Astrocyte of the spinal cord (primary cell): ENCODE data around the gene CAMSAP3.

Source experiments
- DNase-seq: peaks from one replicate; pipeline ENCODE4 v3.0.0; 2011; ENCODE audit warnings: low read depth, low spot score
- H3K4me3 ChIP-seq: 2 replicates; pipeline ENCODE4 v1.5.1; 2011; ENCODE audit warnings: low read depth, mild to moderate bottlenecking, low read length, moderate library complexity
- in situ Hi-C: cut with HindIII; loops from 2 replicates; pipeline ENCODE4 v1.10.0; 2017; ENCODE audit warnings: low sequenced_read_pairs
- TF ChIP-seq, protein P1 (sequence below): IDR thresholded peaks from 2 replicates; pipeline ENCODE4 v1.5.1; 2012; ENCODE audit warnings: low read depth, mild to moderate bottlenecking, low read length, inconsistent platforms

CAMSAP3 gene

DNA sequence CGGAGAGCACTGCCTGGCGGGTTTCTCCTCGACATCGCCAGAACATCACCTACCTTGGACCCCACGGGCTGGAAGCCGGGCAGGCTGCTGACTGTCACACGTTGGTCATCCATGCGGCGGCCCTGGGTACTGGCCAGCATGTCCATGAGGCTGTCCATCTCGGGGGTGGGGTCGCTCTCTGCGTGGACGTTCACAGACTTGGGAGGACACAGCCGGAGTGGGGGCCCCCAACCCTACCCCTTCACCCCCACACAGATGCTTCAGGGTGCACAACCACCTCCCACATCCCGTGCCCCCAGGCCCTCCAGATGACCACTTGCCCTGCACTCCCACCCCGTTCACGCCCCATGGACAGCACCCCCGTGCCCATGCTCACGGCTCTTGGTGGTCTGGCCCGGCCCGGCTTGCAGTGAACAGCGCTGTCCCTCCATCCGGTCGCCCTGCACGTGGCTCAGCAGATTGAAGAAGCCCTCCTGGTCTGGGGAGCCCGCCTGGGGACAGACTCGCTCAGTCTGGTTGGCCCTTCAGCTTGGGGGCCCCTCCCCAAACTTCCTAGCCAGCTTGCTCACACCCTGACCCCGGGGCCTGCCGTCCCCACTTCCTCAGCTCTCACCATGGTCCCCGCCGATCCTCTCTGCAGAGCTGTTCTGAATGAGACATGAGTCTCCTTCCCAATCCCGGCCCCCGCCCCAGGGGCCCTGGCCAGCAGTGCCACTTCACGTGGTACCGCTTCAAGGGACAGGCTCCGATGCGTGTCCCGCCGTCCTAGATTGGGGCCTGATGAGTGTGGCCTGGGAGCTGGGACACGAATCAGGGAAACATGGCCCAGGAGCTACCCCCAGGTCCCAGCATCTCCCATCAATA lies 36.9 kb downstream of the CAMSAP3 start:
- TF ChIP-seq, protein P1, sequence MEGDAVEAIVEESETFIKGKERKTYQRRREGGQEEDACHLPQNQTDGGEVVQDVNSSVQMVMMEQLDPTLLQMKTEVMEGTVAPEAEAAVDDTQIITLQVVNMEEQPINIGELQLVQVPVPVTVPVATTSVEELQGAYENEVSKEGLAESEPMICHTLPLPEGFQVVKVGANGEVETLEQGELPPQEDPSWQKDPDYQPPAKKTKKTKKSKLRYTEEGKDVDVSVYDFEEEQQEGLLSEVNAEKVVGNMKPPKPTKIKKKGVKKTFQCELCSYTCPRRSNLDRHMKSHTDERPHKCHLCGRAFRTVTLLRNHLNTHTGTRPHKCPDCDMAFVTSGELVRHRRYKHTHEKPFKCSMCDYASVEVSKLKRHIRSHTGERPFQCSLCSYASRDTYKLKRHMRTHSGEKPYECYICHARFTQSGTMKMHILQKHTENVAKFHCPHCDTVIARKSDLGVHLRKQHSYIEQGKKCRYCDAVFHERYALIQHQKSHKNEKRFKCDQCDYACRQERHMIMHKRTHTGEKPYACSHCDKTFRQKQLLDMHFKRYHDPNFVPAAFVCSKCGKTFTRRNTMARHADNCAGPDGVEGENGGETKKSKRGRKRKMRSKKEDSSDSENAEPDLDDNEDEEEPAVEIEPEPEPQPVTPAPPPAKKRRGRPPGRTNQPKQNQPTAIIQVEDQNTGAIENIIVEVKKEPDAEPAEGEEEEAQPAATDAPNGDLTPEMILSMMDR = no peak
- in situ Hi-C loops = no loop called here
- H3K4me3 ChIP-seq = no peak overlapping the region
- no peak for DNase-seq

DNA sequence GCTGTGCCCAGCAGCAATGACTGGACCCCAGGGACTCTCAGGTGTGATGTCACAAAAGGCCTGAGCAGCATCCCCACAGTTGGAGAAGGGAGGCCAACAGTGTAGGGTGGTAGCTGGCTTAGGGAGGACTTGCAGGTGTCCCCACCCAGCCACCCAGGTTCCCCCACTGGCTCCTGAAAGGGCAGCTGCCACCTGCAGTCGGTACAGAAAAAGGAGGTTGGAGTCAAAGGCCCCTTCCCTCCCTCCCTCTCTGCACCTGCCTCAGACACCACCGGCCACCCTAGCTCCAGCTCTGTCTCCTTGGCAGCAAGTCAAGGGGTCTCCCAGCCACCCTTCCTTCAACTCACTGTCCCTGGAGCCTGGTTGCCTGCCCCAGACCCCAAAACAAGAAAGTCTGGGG lies 38.0 kb downstream of the CAMSAP3 start, which contains the start of gene PCP2:
Gene PCP2, minus strand, starts transcription at position 22 of the 400 bp plus-strand sequence. CDS start 262 bp downstream, outside the sequence.
- H3K4me3 ChIP-seq = no peak within 1 kb of the TSS
- no peak for DNase-seq
- TF ChIP-seq, protein P1 = no peak
- in situ Hi-C loops = no loop called here

DNA sequence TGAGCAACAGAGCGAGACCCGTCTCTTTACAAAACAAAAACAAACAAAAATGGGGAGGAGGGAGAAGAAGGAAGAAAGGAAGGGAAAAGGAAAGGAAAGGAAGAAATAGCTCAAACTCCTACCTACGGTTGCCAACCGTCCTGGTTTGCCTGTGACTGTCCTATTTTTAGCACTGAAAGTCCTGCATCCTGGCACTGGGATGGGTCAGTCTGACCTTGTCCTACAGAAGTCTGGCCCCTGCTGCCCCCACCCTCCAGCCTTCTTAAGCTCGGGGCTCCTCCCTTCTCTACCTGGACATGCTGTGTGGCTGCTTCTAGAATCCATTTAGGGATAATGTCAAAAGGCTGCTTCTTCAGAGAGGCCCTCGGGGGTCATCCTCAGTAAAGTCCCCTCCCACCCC lies 40.0 kb downstream of the CAMSAP3 start:
- in situ Hi-C loops = no loop called here
- TF ChIP-seq, protein P1 = no peak
- no peak overlapping the region for H3K4me3 ChIP-seq
- no peak for DNase-seq

DNA sequence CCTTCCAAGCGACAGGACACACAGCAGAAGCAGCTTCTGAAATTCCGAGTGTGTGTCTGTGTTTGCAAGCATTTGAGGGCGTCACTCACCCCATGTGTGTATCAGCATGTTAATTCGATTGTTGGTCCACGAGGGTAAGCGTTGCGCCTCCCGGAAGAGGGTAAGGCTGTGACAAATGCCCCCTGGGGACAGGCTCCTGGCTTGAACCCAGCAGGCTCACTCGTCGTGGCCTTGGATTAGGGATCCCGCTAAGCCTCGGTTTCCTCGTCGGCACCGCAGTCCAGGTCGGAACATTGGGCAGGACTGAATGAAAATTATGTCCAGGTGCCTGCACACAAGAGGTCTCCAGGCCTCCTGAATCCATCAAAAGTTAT lies 40.6 kb downstream of the CAMSAP3 start:
- TF ChIP-seq, protein P1 = no peak
- H3K4me3 ChIP-seq = peak overlapping the region; percentile 18
- in situ Hi-C loops = no loop called here
- no peak for DNase-seq

DNA sequence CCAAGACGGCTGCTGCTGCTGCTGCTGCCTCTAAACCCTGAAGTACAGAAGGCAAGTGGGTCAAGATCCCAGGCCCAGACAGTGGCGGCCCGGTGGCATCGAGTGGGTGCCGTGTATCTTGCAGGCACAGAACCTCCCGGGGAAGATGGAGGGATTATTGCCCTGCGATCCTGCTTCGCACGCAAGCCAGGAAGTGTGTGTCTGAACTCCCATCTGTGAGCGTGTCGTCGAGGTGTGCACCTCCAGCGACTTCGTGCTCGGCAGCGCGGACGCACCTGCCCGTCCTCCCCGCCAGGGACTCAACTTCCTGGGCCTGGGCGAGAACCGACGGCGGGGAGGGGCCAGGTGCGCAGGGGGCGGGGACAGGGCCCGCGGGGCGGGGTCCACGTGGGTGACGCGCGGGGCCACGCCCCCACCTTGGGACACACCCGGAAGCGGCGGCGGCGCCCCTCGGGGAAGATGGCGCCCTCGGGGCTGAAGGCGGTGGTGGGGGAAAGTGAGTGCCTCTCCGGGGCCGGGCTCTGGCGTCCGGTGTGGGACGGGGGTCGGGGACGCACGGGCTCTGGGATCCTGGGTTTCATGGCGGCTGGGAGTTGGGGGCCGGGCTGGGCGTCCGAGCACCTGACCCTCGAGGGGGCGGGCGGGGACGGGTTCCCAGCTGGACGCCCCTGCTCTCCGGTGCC lies 41.2 kb downstream of the CAMSAP3 start, which contains the start of gene STXBP2:
Gene STXBP2, plus strand, starts transcription at position 420 of the 683 bp plus-strand sequence. Its CDS starts 40 bp downstream, at position 460.
- DNase-seq = no peak
- TF ChIP-seq, protein P1 = no peak
- peak within 1 kb of the TSS; percentile 29 for H3K4me3 ChIP-seq
- in situ Hi-C loops = no loop called here

DNA sequence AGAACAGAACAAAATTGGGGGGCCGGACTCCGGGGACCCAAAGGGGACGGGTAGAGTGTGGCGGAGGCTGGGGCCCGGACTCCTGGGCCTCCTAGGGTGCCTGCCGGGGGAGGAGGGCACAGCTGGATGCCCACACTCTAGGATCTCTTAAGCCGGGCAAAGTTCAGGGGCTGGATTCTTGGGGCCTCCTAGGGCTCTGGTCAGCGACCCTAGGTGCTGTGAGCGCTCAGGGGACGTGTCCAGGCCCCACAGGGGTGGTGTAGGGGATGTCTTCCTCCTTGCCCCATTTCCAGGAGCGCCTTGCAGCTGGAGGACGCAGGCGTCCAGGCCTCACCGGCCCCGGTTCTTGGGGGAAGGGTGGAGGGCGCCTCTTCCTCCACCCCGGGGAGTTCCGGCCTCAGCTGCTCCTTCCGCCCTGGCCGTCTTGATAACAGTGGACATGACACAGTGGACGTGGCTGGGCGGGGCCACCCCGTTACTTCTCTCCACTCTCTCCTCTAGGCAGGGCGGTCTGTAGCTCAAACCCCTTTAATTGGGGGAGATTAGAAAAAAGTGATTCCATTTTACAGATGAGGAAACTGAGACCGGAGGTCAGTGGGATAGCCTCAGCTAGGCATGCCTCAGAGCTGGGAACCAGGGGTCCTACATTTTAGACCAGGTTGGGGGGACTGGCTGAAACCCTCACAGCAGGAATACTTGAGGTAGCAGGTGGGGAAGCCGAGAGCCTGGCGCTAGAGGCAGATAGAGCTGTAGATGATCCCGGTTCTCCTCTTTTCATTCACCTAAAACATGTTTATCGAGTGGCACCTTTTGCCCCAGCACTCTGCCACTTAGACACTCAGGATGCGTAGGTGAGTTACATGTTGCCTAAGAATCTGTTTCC lies 42.0 kb downstream of the CAMSAP3 start:
- DNase-seq = no peak
- in situ Hi-C loops = no loop called here
- TF ChIP-seq, protein P1 = no peak
- H3K4me3 ChIP-seq = peak overlapping the region; percentile 29
